ENCODE results near the gene RCCD1. TPM values are rescaled to one million over a fixed set of nuclear protein-coding genes. Genes with fewer than 3 reads are reported as not detected.

The RCCD1 gene
- total RNA-seq, 1 experiment from 2014 or later: 38.5 TPM

GRCh38 chr15:90949979-90950675, 4.6 kb upstream of the RCCD1 start:
- POLR2A ChIA-PET: interaction anchor here (1.5 kb wide), 1 partner anchor 15 kb away, joined by 4 read pairs; the partner anchor contains the start of gene UNC45A
- ATAC-seq: no peak
- RAD21 ChIA-PET (ENCODE audit: low non-redundant PET in 1 of 2, low total read pairs in 2 of 2, uncharacterized antibody in 2 of 2, unreplicated experiment in 2 of 2): no interaction called here
- no TSS peak for BruUV-seq (replicated peaks)
- H3K4me1 ChIP-seq (ENCODE audit: control insufficient read depth in 1 of 2, insufficient read depth in 2 of 2, low read length in 2 of 2): peaks cover 5 to 23% of the 10 kb centered on the region in 2 experiments; a peak in 3 of 4 replicates
- H3K4me3 ChIP-seq (replicated peaks in 1 of 2; ENCODE audit: low read depth in 1 of 2, low read length in 2 of 2): no peak overlapping the region
- DNase-seq (ENCODE audit: low read depth, low spot score): no peak
- peaks cover 22 to 40% of the 10 kb centered on the region in 2 experiments for H3K36me3 ChIP-seq (ENCODE audit: control insufficient read depth in 1 of 2, insufficient read depth in 2 of 2, low read length in 2 of 2)
- no peaks in the 10 kb centered on the region for H3K79me2 ChIP-seq (ENCODE audit: insufficient read depth, low read length)
- H3K9ac ChIP-seq (ENCODE audit: low read length): no peak overlapping the region
- no peaks in the 10 kb centered on the region for H4K20me1 ChIP-seq (ENCODE audit: insufficient read depth)
- H3K9me3 ChIP-seq (ENCODE audit: control insufficient read depth in 1 of 2, insufficient read depth in 1 of 2, low read depth in 1 of 2, low read length in 2 of 2): no peaks in the 10 kb centered on the region
- TF ChIP-seq EZH2phosphoT487 (IDR thresholded peaks at IDR 0.05; ENCODE audit: borderline replicate concordance) (no peak), JUND (IDR thresholded peaks at IDR 0.05) (no peak), YY1 (IDR thresholded peaks at IDR 0.05; ENCODE audit: extremely low read depth, insufficient replicate concordance, low read depth, low read length) (no peak), POLR2A (IDR thresholded peaks at IDR 0.05; ENCODE audit: borderline replicate concordance, extremely low read depth, insufficient read depth, insufficient read length) (no peak), ELF1 (IDR thresholded peaks at IDR 0.05; ENCODE audit: borderline replicate concordance, low read depth) (no peak), POLR2AphosphoS5 (IDR thresholded peaks at IDR 0.05; ENCODE audit: low read depth, low read length) (no peak), TCF7L2 (IDR thresholded peaks at IDR 0.05; ENCODE audit: borderline replicate concordance, extremely low read depth, insufficient read depth, insufficient read length) (no peak), ZNF274 (IDR thresholded peaks at IDR 0.05; ENCODE audit: low read depth, low read length) (no peak), ATF3 (IDR thresholded peaks at IDR 0.05) (no peak), ZFX (IDR thresholded peaks at IDR 0.05) (no peak), EZH2 (IDR thresholded peaks at IDR 0.05) (no peak), CTCF (IDR thresholded peaks at IDR 0.05 in 2 of 3, conservative IDR thresholded peaks at IDR 0.05 in 1 of 3; ENCODE audit: borderline replicate concordance in 1 of 3, insufficient read depth in 1 of 3, low read depth in 2 of 3, low read length in 2 of 3) (no peak)
- TF ChIP-seq, protein P1, sequence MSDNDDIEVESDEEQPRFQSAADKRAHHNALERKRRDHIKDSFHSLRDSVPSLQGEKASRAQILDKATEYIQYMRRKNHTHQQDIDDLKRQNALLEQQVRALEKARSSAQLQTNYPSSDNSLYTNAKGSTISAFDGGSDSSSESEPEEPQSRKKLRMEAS (IDR thresholded peaks at IDR 0.05): no peak
- H3K4me2 ChIP-seq (ENCODE audit: low read length): no peak overlapping the region
- no peaks in the 10 kb centered on the region for H3K27me3 ChIP-seq (ENCODE audit: insufficient read depth, low read length)
- intact Hi-C loops (cut with micrococcal nuclease): no loop called here
- no peaks in the 10 kb centered on the region for H3K9me2 ChIP-seq (ENCODE audit: insufficient read depth)
- H3K27ac ChIP-seq (ENCODE audit: low read depth, low read length): no peak overlapping the region
- H2AFZ ChIP-seq (ENCODE audit: low read depth, low read length, poor library complexity, severe bottlenecking): no peak overlapping the region
- CTCF ChIA-PET: no interaction called here
